ENCODE results near the gene MGP. TPM values are rescaled to one million over a fixed set of nuclear protein-coding genes. Genes with fewer than 3 reads are reported as not detected.

Gene MGP
- total RNA-seq (2022): 1.3 and 4.8 TPM in 2 replicates
- Bru-seq, nascent RNA: percentile 22 among the genes with signal in this experiment
- BruChase-seq, experiment 1, labeled RNA remaining after a 6-hour chase: percentile 22 among the genes with signal in this experiment
- percentile 14 among the genes with signal in this experiment for BruChase-seq, experiment 2, labeled RNA remaining after a 2-hour chase
- long read RNA-seq, partial matches to known transcripts: 0 of 3 reads
- long read RNA-seq, other reads (novel, unspliced or antisense): 0 of 3 reads

- POLR2A ChIA-PET: no interaction called here
- Mint-ChIP-seq H3K27me3 (ENCODE audit: insufficient read depth, unreplicated experiment) (peaks cover 16% of the 10 kb centered on the region), H3K36me3 (ENCODE audit: insufficient read depth, unreplicated experiment) (no peaks in the 10 kb centered on the region), H3K27ac (ENCODE audit: low read depth, unreplicated experiment) (peak within 1 kb of the TSS; percentile 79), H3K4me1 (ENCODE audit: insufficient read depth, unreplicated experiment) (peaks cover 19% of the 10 kb centered on the region), H3K9me3 (ENCODE audit: unreplicated experiment) (no peaks in the 10 kb centered on the region), H3K4me3 (ENCODE audit: unreplicated experiment) (peak within 1 kb of the TSS; percentile 60)
- CTCF ChIA-PET: no interaction called here
- TF ChIP-seq, protein P1, sequence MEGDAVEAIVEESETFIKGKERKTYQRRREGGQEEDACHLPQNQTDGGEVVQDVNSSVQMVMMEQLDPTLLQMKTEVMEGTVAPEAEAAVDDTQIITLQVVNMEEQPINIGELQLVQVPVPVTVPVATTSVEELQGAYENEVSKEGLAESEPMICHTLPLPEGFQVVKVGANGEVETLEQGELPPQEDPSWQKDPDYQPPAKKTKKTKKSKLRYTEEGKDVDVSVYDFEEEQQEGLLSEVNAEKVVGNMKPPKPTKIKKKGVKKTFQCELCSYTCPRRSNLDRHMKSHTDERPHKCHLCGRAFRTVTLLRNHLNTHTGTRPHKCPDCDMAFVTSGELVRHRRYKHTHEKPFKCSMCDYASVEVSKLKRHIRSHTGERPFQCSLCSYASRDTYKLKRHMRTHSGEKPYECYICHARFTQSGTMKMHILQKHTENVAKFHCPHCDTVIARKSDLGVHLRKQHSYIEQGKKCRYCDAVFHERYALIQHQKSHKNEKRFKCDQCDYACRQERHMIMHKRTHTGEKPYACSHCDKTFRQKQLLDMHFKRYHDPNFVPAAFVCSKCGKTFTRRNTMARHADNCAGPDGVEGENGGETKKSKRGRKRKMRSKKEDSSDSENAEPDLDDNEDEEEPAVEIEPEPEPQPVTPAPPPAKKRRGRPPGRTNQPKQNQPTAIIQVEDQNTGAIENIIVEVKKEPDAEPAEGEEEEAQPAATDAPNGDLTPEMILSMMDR (IDR thresholded peaks at IDR 0.05; ENCODE audit: unreplicated experiment): no peak
- peak; percentile 60 for DNase-seq (ENCODE audit: unreplicated experiment)
- intact Hi-C loops (cut with micrococcal nuclease): no loop called here
- BruUV-seq (replicated peaks): no TSS peak
These were observed at the start of gene MGP for GRCh38 chr12:14885718-14886221. Gene MGP (minus strand): TSS chr12:14885854. CDS start chr12:14885791, 63 bp downstream.

GRCh38 chr12:14935031-14935430 is 49.4 kb upstream of the MGP start:
- ChIA-PET CTCF (no interaction called here), POLR2A (no interaction called here)
- Mint-ChIP-seq H3K27me3 (ENCODE audit: insufficient read depth, unreplicated experiment) (no peaks in the 10 kb centered on the region), H3K4me3 (ENCODE audit: unreplicated experiment) (no peak overlapping the region), H3K36me3 (ENCODE audit: insufficient read depth, unreplicated experiment) (peaks cover 4% of the 10 kb centered on the region), H3K9me3 (ENCODE audit: unreplicated experiment) (no peaks in the 10 kb centered on the region), H3K27ac (ENCODE audit: low read depth, unreplicated experiment) (no peak overlapping the region), H3K4me1 (ENCODE audit: insufficient read depth, unreplicated experiment) (no peaks in the 10 kb centered on the region)
- DNase-seq (ENCODE audit: unreplicated experiment): no peak
- TF ChIP-seq, protein P1 (IDR thresholded peaks at IDR 0.05; ENCODE audit: unreplicated experiment): no peak
- intact Hi-C loops (cut with micrococcal nuclease): no loop called here
- no TSS peak for BruUV-seq (replicated peaks)

- H3K4me3 Mint-ChIP-seq (ENCODE audit: unreplicated experiment): no peak overlapping the region
- ChIA-PET CTCF (no interaction called here), POLR2A (interaction anchor here (1.0 kb wide), 1 partner anchor 12 kb away, joined by 3 read pairs; no protein-coding TSS in a partner anchor)
- no TSS peak for BruUV-seq (replicated peaks)
- H3K27ac Mint-ChIP-seq (ENCODE audit: low read depth, unreplicated experiment): no peak overlapping the region
- H3K27me3 Mint-ChIP-seq (ENCODE audit: insufficient read depth, unreplicated experiment): no peaks in the 10 kb centered on the region
- peaks cover 4% of the 10 kb centered on the region for H3K36me3 Mint-ChIP-seq (ENCODE audit: insufficient read depth, unreplicated experiment)
- TF ChIP-seq, protein P1 (IDR thresholded peaks at IDR 0.05; ENCODE audit: unreplicated experiment): no peak
- intact Hi-C loops (cut with micrococcal nuclease): no loop called here
- H3K4me1 Mint-ChIP-seq (ENCODE audit: insufficient read depth, unreplicated experiment): no peaks in the 10 kb centered on the region
- no peaks in the 10 kb centered on the region for H3K9me3 Mint-ChIP-seq (ENCODE audit: unreplicated experiment)
- DNase-seq (ENCODE audit: unreplicated experiment): no peak
These were observed 48.9 kb upstream of the MGP start for GRCh38 chr12:14934511-14934910.

DNA sequence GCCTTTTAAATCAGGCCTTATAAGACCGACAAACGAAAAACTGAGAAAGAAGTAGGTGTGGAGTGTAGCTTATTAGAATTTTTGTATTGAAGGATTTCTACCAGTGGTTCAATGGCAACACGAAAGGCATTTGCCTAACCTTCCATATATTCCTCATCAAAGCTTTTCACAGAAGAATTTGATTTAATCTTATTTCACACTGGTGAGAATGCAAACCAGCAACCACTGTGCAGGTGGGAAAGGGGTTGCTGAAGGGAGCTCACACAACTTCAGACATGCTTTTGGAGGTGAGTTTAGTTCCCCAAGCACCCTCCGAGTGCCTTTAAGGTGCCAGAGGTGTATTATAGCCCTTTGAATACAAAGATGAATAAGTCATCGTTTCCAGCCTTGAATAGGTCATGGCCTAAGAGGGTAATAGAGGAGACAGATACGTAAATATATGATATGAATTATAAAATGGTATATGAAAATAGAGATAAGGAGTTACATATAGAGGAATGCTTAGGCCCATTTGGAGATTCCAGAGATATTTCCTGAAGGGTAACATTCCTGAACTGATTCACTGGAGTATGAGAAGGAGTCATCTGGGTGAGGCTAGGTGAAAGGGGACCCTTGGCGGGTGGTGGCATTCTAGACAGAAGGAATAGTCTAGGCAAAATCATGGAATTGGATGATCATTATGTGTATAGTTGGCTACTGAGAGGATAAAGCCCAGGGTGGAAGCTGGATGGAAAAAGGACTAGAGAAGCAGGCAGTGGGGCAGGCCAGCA is 46.3 kb upstream of the MGP start:
- intact Hi-C loops (cut with micrococcal nuclease): no loop called here
- no peak for DNase-seq (ENCODE audit: unreplicated experiment)
- Mint-ChIP-seq H3K9me3 (ENCODE audit: unreplicated experiment) (no peaks in the 10 kb centered on the region), H3K27ac (ENCODE audit: low read depth, unreplicated experiment) (no peak overlapping the region), H3K36me3 (ENCODE audit: insufficient read depth, unreplicated experiment) (no peaks in the 10 kb centered on the region), H3K27me3 (ENCODE audit: insufficient read depth, unreplicated experiment) (no peaks in the 10 kb centered on the region), H3K4me3 (ENCODE audit: unreplicated experiment) (no peak overlapping the region), H3K4me1 (ENCODE audit: insufficient read depth, unreplicated experiment) (no peaks in the 10 kb centered on the region)
- no TSS peak for BruUV-seq (replicated peaks)
- ChIA-PET CTCF (interaction anchor here (0.7 to 1.3 kb wide), 3 partner anchors 11 to 69 kb away, joined by 3 read pairs; no protein-coding TSS in a partner anchor), POLR2A (interaction anchor here (0.6 to 1.2 kb wide), 4 partner anchors 17 to 38 kb away, joined by 3 to 5 read pairs (median 4); no protein-coding TSS in a partner anchor)
- TF ChIP-seq, protein P1 (IDR thresholded peaks at IDR 0.05; ENCODE audit: unreplicated experiment): no peak
